H1 (cell line): ENCODE results near the gene TPBGL.

Experiments
- CTCF ChIP-seq, 3 experiments: IDR thresholded peaks; 1 replicate in 2 of 3; 2 replicates in 1 of 3; pipeline versions ENCODE4 v1.5.1 to v1.6.1; 2011; ENCODE audit warnings: low read length in 3 of 3, mild to moderate bottlenecking in 3 of 3, inconsistent platforms in 2 of 3, low read depth in 1 of 3, moderate library complexity in 1 of 3; ENCODE audit not compliant: insufficient read depth in 1 of 3; ENCODE audit errors: control extremely low read depth in 1 of 3
- POU5F1 ChIP-seq: IDR thresholded peaks from 2 replicates; pipeline ENCODE4 v1.6.1; 2011; ENCODE audit warnings: low read depth, mild to moderate bottlenecking, low read length, moderate library complexity
- RFX5 ChIP-seq: IDR thresholded peaks from 2 replicates; pipeline ENCODE4 v1.6.1; 2011; ENCODE audit warnings: low read depth, low read length, improper control_type of control experiment, borderline replicate concordance
- SUZ12 ChIP-seq: fragments of 200-600 bp; sonication (generic); IDR thresholded peaks from 2 replicates; pipeline ENCODE4 v1.6.1; 2012; ENCODE audit warnings: mild to moderate bottlenecking, inconsistent platforms, low read length, moderate library complexity, mixed read lengths

GRCh38 chr11:75246671-75247350 is 6.2 kb downstream of the TPBGL start:
- no peak for TF ChIP-seq CTCF (IDR thresholded peaks at IDR 0.05; ENCODE audit: control extremely low read depth in 1 of 3, insufficient read depth in 1 of 3, low read depth in 1 of 3, low read length in 3 of 3)
- TF ChIP-seq RFX5, result no peak
- no peak for TF ChIP-seq SUZ12
- TF ChIP-seq POU5F1, result no peak
